Liver (tissue), 9 donors: Measurements from ENCODE around the gene EHMT1. TPM values are rescaled to one million over a fixed set of nuclear protein-coding genes. Genes with fewer than 3 reads are reported as not detected.
A peak's percentile ranks its signal among the peaks of the same experiment; 100 is the strongest.

Experiments used
- DNase-seq: peaks from one replicate; pipeline ENCODE4 v3.0.0-alpha.2; 2017; ENCODE audit warnings: low spot score
- H3K27ac ChIP-seq, 2 donors: one replicate each; pipeline ENCODE4 v1.7.0; 2013; ENCODE audit warnings: inconsistent platforms in 2 of 2, low read length in 2 of 2, control low read depth in 1 of 2, low read depth in 1 of 2, mild to moderate bottlenecking in 1 of 2
- H3K27me3 ChIP-seq, 4 donors: one replicate each; pipeline versions ENCODE4 v1.6.1 to v1.7.0; 2013; ENCODE audit warnings: low read length in 3 of 4, inconsistent platforms in 1 of 4, mild to moderate bottlenecking in 1 of 4, moderate library complexity in 1 of 4; ENCODE audit not compliant: control insufficient read depth in 4 of 4, insufficient read depth in 4 of 4
- H3K36me3 ChIP-seq, 4 donors: one replicate each; pipeline versions ENCODE4 v1.6.1 to v1.7.0; 2013; ENCODE audit warnings: low read length in 3 of 4, mild to moderate bottlenecking in 3 of 4, low read depth in 1 of 4, moderate library complexity in 1 of 4; ENCODE audit not compliant: control insufficient read depth in 4 of 4, insufficient read depth in 3 of 4
- H3K4me1 ChIP-seq, 4 donors: one replicate each; pipeline versions ENCODE4 v1.6.1 to v1.7.0; 2013; ENCODE audit warnings: low read length in 3 of 4, mild to moderate bottlenecking in 3 of 4, moderate library complexity in 1 of 4; ENCODE audit not compliant: control insufficient read depth in 4 of 4, insufficient read depth in 4 of 4
- H3K4me3 ChIP-seq, 3 donors: one replicate each; pipeline versions ENCODE4 v1.6.1 to v1.7.0; 2013; ENCODE audit warnings: low read length in 3 of 3, control low read depth in 1 of 3, low read depth in 1 of 3, mild to moderate bottlenecking in 1 of 3
- H3K9ac ChIP-seq, 2 donors: one replicate each; pipeline ENCODE4 v1.7.0; 2013; ENCODE audit warnings: low read length in 2 of 2, mild to moderate bottlenecking in 2 of 2, moderate library complexity in 2 of 2, control low read depth in 1 of 2, low read depth in 1 of 2
- H3K9me3 ChIP-seq, 4 donors: one replicate each; pipeline versions ENCODE4 v1.6.1 to v1.7.0; 2013; ENCODE audit warnings: low read length in 3 of 4; ENCODE audit not compliant: control insufficient read depth in 4 of 4
- ATF3 ChIP-seq: IDR thresholded peaks from 2 replicates; pipeline ENCODE4 v1.6.1; 2016; ENCODE audit warnings: antibody characterized with exemption
- EGR1 ChIP-seq, 2 donors: IDR thresholded peaks; 2 replicates each; pipeline ENCODE4 v1.6.1; 2016 to 2018; ENCODE audit warnings: antibody characterized with exemption in 2 of 2, low read depth in 2 of 2
- FOXA1 ChIP-seq: IDR thresholded peaks from 2 replicates; pipeline ENCODE4 v1.6.1; 2016; ENCODE audit warnings: antibody characterized with exemption
- FOXA2 ChIP-seq: IDR thresholded peaks from 2 replicates; pipeline ENCODE4 v1.6.1; 2016; ENCODE audit warnings: antibody characterized with exemption
- GABPA ChIP-seq, 2 donors: IDR thresholded peaks in 1 of 2; conservative IDR thresholded peaks in 1 of 2; 2 replicates each; pipeline ENCODE4 v1.6.1; 2016; ENCODE audit warnings: antibody characterized with exemption in 2 of 2, mild to moderate bottlenecking in 1 of 2, moderate library complexity in 1 of 2
- HNF4A ChIP-seq, 2 donors: conservative IDR thresholded peaks; 2 replicates each; pipeline ENCODE4 v1.6.1; 2016; ENCODE audit warnings: antibody characterized with exemption in 2 of 2, mild to moderate bottlenecking in 2 of 2
- HNF4G ChIP-seq: IDR thresholded peaks from 2 replicates; pipeline ENCODE4 v1.6.1; 2016; ENCODE audit warnings: antibody characterized with exemption
- JUND ChIP-seq, 2 donors: IDR thresholded peaks; 2 replicates each; pipeline ENCODE4 v1.6.1; 2016; ENCODE audit warnings: antibody characterized with exemption in 2 of 2
- NR2F2 ChIP-seq: IDR thresholded peaks from 2 replicates; pipeline ENCODE4 v1.6.1; 2016; ENCODE audit warnings: antibody characterized with exemption
- RAD21 ChIP-seq, 2 donors: IDR thresholded peaks; 2 replicates each; pipeline ENCODE4 v1.6.1; 2016; ENCODE audit warnings: antibody characterized with exemption in 2 of 2, mild to moderate bottlenecking in 2 of 2
- RXRA ChIP-seq, 2 donors: IDR thresholded peaks; 2 replicates each; pipeline ENCODE4 v1.6.1; 2017 to 2018; ENCODE audit warnings: antibody characterized with exemption in 2 of 2, mild to moderate bottlenecking in 1 of 2
- SP1 ChIP-seq: IDR thresholded peaks from 2 replicates; pipeline ENCODE4 v1.6.1; 2018; ENCODE audit warnings: antibody characterized with exemption, mild to moderate bottlenecking
- TAF1 ChIP-seq: conservative IDR thresholded peaks from 2 replicates; pipeline ENCODE4 v1.6.1; 2016; ENCODE audit warnings: antibody characterized with exemption, mild to moderate bottlenecking
- YY1 ChIP-seq: IDR thresholded peaks from 2 replicates; pipeline ENCODE4 v1.6.1; 2016; ENCODE audit warnings: antibody characterized with exemption, mild to moderate bottlenecking
- ZBTB33 ChIP-seq: IDR thresholded peaks from 2 replicates; pipeline ENCODE4 v1.6.1; 2016; ENCODE audit warnings: antibody characterized with exemption
- WGBS: extraction: QIAGEN DNeasy Blood & Tissue Kit; methylation state at CpG from one replicate; pipeline ENCODE4 v1.1.7; 2013; 5-methylcytosine and 5-hydroxymethylcytosine counted together
- polyA plus RNA-seq, 2 donors: library from polyadenylated mRNA; stranded (reverse) in 1 of 2; unstranded in 1 of 2; fragments of 200-250 nt in 1 of 2; fragments of >200 nt in 1 of 2; fragmentation: Nextera tagmentation in 1 of 2; extraction: Ambion mirVana in 1 of 2; gene quantifications; one replicate each; pipeline versions ENCODE4 v1.2.1 to v1.2.3, GENCODE V29; 2013 to 2015
- total RNA-seq, 2 donors: library from RNA; depleted of rRNA; stranded (reverse); fragments of >200 nt; gene quantifications; one replicate each; pipeline ENCODE4 v1.2.3, GENCODE V29; 2014
- TF ChIP-seq, protein P1 (sequence below): fragments of 150-350 bp; IDR thresholded peaks from 2 replicates; pipeline ENCODE4 v1.5.1; 2017; ENCODE audit warnings: improper control_type of control experiment, low read depth, low read length; ENCODE audit not compliant: missing input control
- TF ChIP-seq, protein P2 (sequence below): IDR thresholded peaks from 2 replicates; pipeline ENCODE4 v1.6.1; 2016; ENCODE audit warnings: antibody characterized with exemption, mild to moderate bottlenecking
- TF ChIP-seq, protein P3 (sequence below): IDR thresholded peaks from 2 replicates; pipeline ENCODE4 v1.6.1; 2016; ENCODE audit warnings: antibody characterized with exemption
- donor health status: healthy.
- donor health status: healthy.
- donor health status: healthy.
- donor health status: healthy.
- donor health status: healthy.

Gene EHMT1
- total and polyA plus RNA-seq, 4 donors = 16.1 to 48.2 (median 27.3) TPM

DNA sequence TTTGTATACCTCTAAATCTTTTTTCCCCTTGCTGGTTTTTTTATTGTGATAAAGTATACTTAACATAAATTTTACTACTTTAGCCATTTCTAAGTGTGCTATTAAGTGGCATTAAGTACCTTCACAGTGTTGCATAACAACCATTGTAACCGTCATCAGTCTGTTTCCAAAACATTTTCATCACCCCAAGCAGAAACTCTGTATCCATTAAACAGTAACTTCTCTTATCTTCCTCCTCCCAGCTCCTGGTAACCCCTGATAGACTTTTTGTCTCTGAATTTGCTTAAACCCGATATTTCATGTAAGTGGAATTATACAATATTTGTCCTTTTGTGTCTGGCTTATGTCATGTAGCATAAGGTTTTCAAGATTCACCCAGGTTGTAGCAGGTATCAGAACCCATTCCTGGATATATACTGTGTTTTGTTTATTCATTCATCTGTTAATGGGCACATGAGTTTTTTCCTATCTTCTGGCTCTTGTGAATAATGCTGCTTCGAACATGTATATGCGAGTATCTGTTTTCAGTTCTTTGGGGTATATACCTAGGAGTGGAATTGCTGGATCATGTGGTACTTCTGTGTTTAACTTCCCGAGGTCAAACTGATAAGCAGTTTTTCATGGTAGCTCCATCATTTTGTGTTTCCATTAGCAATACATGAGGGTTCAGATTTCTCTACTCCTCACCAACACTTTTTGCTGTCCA, 66.4 kb downstream of the EHMT1 start:
- peaks cover 3 to 14% (median 8%) of the 10 kb centered on the region in 4 donors for H3K4me1 ChIP-seq
- H3K27me3 ChIP-seq = no peaks in the 10 kb centered on the region
- TF ChIP-seq FOXA1 (no peak), HNF4G (no peak), RXRA (IDR thresholded peaks at IDR 0.05) (peak in 1 of 2 donors; percentile 18), SP1 (no peak)
- TF ChIP-seq, protein P1, sequence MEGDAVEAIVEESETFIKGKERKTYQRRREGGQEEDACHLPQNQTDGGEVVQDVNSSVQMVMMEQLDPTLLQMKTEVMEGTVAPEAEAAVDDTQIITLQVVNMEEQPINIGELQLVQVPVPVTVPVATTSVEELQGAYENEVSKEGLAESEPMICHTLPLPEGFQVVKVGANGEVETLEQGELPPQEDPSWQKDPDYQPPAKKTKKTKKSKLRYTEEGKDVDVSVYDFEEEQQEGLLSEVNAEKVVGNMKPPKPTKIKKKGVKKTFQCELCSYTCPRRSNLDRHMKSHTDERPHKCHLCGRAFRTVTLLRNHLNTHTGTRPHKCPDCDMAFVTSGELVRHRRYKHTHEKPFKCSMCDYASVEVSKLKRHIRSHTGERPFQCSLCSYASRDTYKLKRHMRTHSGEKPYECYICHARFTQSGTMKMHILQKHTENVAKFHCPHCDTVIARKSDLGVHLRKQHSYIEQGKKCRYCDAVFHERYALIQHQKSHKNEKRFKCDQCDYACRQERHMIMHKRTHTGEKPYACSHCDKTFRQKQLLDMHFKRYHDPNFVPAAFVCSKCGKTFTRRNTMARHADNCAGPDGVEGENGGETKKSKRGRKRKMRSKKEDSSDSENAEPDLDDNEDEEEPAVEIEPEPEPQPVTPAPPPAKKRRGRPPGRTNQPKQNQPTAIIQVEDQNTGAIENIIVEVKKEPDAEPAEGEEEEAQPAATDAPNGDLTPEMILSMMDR = no peak
- DNase-seq = no peak
- H3K36me3 ChIP-seq = no peaks in the 10 kb centered on the region
- WGBS = 70% methylated on average over 5 of the region's 5 CpGs
- no peaks in the 10 kb centered on the region for H3K9me3 ChIP-seq
- H3K4me3 ChIP-seq = no peak overlapping the region
- no peak overlapping the region for H3K27ac ChIP-seq
- no peak overlapping the region for H3K9ac ChIP-seq

DNA sequence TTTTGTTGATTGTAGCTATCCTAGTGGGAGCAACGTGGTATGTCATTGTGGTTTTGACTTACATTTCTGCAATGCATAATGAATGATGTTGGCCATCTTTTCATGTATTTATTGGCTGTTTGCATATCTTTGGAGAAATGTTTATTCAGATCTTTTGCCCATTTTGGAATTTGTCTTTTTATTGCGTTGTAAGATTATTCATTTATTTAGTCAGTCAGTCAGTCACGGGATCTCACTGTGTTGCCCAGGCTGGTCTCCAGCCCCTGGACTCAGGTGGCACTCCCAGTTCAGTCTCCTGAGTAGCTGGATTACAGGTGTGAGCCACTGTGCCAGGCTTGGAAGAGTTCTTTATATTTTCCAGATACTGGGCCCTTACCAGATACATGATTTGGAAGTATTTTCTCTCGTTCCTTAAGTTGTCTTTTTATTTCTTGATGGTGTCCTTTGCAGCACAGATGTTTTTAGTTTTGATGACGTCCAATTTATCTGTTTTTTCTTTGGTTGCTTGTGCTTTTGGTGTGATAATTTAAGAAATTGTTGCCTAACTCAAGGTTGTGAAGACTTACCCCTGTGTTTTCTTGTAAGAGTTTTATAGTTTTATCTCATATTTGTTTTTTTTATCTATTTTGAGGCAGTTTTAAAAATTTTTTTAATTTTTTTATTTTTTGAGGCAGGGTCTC, 67.1 kb downstream of the EHMT1 start:
- H3K36me3 ChIP-seq = no peaks in the 10 kb centered on the region
- H3K9ac ChIP-seq = no peak overlapping the region
- H3K27ac ChIP-seq = no peak overlapping the region
- 90% methylated on average over 5 of the region's 5 CpGs for WGBS
- peaks cover 3 to 21% (median 11%) of the 10 kb centered on the region in 4 donors for H3K4me1 ChIP-seq
- H3K4me3 ChIP-seq = no peak overlapping the region
- TF ChIP-seq, protein P2, sequence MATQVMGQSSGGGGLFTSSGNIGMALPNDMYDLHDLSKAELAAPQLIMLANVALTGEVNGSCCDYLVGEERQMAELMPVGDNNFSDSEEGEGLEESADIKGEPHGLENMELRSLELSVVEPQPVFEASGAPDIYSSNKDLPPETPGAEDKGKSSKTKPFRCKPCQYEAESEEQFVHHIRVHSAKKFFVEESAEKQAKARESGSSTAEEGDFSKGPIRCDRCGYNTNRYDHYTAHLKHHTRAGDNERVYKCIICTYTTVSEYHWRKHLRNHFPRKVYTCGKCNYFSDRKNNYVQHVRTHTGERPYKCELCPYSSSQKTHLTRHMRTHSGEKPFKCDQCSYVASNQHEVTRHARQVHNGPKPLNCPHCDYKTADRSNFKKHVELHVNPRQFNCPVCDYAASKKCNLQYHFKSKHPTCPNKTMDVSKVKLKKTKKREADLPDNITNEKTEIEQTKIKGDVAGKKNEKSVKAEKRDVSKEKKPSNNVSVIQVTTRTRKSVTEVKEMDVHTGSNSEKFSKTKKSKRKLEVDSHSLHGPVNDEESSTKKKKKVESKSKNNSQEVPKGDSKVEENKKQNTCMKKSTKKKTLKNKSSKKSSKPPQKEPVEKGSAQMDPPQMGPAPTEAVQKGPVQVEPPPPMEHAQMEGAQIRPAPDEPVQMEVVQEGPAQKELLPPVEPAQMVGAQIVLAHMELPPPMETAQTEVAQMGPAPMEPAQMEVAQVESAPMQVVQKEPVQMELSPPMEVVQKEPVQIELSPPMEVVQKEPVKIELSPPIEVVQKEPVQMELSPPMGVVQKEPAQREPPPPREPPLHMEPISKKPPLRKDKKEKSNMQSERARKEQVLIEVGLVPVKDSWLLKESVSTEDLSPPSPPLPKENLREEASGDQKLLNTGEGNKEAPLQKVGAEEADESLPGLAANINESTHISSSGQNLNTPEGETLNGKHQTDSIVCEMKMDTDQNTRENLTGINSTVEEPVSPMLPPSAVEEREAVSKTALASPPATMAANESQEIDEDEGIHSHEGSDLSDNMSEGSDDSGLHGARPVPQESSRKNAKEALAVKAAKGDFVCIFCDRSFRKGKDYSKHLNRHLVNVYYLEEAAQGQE = no peak
- no peak for TF ChIP-seq JUND (IDR thresholded peaks at IDR 0.05)
- no peak for TF ChIP-seq RAD21 (IDR thresholded peaks at IDR 0.05)
- TF ChIP-seq, protein P3, sequence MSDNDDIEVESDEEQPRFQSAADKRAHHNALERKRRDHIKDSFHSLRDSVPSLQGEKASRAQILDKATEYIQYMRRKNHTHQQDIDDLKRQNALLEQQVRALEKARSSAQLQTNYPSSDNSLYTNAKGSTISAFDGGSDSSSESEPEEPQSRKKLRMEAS = no peak
- TF ChIP-seq FOXA2 = no peak
- TF ChIP-seq ATF3 = no peak
- no peak for TF ChIP-seq HNF4G
- TF ChIP-seq NR2F2 = no peak
- TF ChIP-seq, protein P1 = no peak
- TF ChIP-seq SP1 = no peak
- TF ChIP-seq YY1 = no peak
- no peak for TF ChIP-seq GABPA (IDR thresholded peaks at IDR 0.05 in 1 of 2, conservative IDR thresholded peaks at IDR 0.05 in 1 of 2)
- no peak for TF ChIP-seq FOXA1
- no peak for TF ChIP-seq ZBTB33
- TF ChIP-seq RXRA (IDR thresholded peaks at IDR 0.05) = no peak
- no peak for TF ChIP-seq EGR1 (IDR thresholded peaks at IDR 0.05; ENCODE audit: low read depth in 2 of 2)
- TF ChIP-seq TAF1 = no peak
- TF ChIP-seq HNF4A (conservative IDR thresholded peaks at IDR 0.05) = no peak
- H3K9me3 ChIP-seq = no peaks in the 10 kb centered on the region
- no peaks in the 10 kb centered on the region for H3K27me3 ChIP-seq
- no peak for DNase-seq
